NCI-H2227 treated with DMSO at 0.1 percent for 48 hours (cell line): ENCODE measurements around the gene TXK.
"Not testable (repeated sequence)": the region's sequence is repeated elsewhere in the genome, so short reads cannot be mapped to it uniquely, and the experiment has no call there.

Source experiments
- DNase-seq: peaks from one replicate; lab custom pipeline; 2025; lab: John Stamatoyannopoulos, UW

TXK gene

DNA sequence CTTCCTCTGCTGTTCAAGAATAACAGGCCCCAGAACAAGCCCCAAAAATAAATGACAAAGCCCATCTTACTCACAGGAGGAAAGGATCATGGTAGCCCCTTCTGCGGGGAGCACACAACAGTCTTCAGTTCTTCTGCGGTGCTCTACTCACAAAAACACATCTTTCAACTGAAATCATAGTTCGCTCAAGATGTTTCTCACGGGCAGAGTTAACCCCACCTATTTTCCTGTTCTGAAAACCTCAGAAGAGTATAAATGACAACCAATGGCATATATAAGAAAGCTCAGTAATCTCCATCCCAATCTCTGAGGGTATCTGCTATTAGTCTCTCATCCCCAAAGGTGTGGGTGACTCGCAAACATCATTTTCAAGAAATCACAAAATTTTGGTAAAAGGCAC is at the start of gene TXK:
TXK (minus strand) TSS at position 170 of the 400 bp plus-strand sequence; CDS start at position 90, 80 bp downstream.
- DNase-seq: no peak

DNA sequence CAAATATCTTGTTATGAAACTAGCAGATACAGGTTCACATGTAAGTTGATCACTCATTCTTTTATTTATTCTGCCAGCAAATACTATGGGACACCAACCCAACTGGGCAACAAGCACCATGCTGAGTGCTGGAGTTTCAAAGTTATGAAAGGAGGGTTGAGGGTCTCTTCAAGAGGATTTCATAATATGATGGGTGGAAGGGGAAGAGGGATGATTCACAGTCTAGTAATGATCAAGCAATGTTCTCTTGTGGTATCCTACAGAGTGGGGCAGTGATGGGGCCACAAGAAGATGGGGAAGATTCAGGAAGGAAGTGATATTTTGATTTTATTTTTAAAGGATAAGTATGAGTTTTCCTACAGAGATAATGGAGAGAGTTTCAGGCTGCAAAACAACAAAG is 46.2 kb upstream of the TXK start:
- DNase-seq: no peak

DNA sequence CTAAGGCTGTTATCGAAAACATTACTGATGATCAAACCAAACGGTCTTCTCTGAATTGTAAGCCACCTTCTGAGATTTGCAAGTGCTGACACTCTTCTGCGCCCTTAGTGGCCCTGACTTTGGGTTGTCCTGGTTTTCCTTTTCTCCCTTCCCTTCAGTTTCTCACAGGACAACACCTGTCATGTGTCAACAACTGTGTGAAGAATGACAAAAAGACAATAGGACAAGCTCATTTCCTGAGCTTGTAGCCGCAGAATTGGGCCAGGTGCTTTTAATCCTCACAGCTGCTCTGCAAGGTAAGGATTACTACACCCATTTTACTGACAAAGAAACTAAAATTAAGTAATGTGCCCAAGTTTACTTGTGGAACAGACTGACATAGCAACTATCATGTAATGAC is 44.9 kb upstream of the TXK start:
- no peak for DNase-seq

DNA sequence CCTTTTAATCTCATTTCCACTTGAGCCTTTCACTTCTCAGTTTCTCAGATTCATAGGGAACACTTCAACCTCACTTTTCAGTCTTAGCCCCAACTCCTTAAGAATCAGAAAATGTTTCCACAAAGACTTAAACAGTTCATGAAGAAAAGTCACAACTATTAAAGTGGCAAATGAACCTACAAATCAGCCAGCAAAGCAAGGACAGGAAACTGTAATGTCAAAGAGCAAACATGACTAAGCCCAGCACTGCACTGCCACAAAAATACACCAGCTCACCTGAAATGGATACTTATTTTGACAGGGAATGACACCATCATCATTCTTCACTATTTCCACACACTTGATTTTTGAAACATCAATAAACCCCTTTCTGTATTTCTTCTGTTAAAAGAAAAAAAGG is 41.8 kb upstream of the TXK start:
- DNase-seq: no peak

DNA sequence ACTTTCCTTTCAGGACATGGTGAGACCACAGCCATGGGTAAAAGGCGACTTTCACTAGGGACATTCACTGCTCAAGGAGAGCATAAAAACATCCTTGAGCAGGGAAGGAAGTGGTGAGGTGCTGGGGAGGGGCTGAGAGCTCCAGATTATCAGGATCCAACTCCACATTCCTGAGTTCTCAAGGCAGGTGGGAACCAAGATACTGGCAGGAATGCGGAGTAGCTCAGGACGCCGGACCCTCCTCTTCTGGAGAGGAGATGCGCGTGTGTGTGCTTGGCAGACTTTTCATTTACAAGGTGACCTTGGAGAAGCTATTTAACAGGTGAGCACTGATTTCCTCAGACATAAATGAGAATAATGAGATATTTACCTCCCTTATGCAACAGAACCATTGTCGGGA is 41.3 kb upstream of the TXK start:
- no peak for DNase-seq

DNA sequence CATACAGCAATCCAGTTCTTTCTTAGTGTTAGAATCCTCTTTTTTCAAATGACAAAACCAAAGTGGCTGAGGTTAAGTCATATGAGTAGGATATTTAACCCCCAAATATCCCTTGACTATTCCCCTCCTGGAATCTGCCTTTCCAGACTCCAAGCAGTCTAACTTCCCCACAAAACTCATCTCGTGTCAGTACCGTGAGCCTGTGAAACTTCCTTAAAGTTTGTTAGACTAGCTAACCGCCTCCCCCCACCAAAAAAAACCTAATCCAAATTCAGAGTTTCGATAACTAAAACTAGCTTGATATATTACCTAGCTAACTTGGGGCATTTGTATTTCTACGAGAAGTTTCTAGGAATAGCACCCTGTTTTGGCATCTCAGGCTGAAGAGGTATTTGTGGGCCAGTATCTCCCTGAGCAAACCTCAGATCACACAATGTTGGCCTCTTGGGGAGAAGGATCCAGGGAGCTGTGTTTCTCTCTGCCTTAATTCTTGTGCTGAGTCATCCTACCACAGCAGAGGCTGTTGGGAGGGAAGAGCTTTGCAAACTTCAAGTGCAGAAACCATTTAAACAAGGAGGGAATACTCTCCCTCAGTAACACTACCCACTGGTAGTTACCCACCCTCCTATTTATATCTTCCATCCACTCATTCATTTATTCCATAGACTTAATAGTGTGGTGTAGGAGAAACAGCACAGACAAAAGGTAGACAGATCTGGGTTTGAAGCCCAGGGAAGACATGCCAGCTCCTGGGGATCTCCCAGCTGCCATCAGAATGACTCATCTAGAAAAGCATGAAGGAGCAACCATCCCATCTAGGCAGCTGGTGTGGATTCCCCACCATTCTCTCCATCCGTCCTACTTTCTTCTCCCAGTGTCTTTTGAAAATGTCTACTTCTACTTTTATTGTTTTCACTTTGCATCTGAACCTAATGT is 39.3 kb upstream of the TXK start:
- no peak for DNase-seq

DNA sequence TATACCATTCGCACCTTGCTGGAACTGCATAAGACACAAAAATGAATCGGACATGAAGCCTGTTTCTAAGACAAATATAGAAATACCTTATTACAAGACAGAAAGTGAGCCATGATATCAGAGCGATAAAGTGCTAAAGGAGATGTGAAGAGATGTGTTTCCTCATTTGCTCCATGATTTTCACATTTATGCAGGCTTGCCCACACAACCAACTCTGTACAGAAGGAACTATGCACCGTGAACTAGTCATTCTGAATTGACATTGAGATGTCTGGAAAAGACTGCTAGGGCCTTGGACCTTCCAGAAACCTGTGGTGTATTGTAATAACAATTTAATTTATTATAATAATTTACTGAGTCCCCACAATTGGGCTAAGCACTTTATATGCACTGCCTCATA is 38.6 kb upstream of the TXK start:
- no peak for DNase-seq

DNA sequence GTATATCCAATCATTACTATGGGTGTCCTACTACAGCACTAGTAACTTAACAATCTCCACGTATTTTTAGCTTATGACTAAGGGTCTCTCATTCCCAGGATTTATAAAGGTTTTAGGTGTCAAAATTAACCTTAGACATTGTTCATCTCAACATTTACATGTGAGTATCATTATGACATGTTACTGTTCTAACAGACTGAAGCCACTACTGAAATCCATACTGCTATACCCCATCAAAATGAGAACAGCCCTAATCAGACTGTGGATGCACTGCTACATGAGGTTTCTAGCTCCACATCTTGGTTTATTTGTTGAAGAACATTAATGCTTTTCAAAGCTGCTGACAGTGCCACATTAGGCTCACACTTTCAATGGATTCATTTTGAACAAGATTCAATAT is 35.6 kb upstream of the TXK start:
- DNase-seq: no peak

DNA sequence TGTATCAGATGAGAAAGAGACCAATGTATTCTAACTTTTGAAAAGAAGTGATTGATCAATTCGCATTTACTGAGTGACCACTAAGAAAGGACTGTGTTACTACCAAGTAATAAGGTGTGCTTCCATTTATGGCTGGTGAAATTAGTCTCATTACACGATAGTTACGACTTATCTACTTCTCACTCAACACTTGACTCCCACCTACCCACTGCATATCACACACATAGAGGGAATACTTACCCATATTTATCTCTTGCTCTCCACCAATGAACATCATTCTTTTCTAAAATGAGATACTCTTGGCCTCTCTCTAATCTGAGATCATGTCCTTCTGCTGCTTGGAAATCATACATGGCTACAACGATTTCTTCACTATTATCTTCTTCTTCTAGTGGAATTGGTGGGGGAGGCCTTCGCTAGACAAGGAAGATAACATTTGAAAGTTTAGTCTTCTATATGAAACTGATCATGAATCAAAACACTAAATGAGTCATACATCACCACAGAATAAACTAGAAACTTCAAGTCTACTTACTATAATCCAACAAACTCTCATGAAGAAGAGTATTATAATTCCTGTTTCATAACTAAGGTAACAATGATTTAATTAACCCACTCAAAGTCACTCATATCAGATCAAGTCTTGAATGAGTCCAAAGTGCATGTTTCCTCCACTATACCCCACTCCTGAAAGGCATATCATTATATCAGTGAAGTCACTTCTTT is 33.7 kb upstream of the TXK start:
- no peak for DNase-seq

DNA sequence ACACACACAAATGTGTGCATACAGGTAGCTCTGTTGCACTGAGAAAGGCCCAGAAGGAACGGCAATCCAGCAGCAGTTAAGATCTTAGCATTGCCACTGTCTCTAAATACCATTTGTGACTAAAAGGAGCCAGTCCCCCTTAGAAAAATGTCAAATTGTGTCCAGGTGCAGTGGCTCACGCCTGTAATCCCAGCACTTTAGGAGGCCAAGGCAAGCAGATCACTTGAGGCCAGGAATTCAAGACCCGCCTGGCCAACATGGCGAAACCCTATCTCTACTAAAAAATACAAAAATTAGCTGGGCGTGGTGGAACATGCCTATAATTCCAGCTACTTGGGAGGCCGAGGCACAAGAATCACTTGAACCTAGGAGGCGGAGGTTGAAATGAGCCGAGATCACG is 30.5 kb upstream of the TXK start:
- not testable (repeated sequence) for DNase-seq

DNA sequence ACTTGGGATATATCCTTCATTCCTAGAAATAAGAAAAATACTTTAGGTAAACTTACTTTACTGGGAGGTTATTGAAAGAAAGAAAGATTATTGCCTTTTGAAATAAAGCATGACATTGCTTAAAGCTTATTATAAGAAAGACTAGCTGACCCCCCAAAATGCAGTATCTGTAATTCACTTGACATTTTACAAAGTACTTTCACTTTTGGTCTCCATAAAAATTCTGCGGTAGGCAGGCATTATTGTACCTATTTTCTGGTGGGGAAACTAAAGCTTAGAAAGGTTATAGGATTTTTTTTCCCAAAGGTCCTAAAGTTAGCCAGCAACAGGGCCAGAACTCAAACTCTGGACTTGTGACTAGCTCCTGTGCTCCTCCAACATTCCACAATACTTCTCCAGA is 29.7 kb upstream of the TXK start:
- DNase-seq: no peak

DNA sequence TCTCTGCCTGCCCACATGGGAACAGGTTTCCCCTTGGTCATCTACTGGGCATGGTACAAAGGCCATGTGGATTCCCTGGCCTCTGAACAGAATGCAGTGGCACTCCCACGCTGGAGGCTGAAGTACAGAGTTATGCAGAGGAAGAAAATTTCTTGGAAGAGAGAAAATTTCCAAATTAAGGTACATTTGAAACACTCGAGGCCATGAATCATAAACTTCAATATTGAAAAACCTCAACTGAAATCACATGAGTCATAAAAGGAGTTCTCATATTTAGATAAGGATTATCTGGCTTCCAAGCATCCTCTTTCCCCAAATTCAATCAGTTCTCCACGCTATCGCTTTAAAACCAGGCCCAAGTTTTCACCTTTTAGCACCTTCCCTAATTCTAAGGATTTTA is 28.1 kb upstream of the TXK start:
- no peak for DNase-seq

DNA sequence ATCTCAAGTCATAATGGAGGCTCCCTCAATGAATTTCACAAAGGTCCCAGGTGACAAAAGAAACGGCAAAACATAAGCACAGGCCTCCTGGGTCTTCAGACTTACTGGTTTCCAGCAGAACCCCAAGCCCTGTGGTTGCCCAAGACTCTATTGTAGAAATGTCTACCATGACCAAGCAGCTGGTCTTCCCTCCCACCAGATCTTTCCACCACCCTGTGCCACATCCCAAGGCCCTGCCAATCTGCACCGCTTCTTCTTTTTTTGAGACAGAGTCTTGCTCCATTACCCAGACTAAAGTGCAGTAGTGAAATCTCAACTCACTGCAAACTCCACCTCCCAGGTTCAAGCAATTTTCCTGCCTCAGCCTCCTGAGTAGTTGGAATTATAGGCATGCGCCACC is 23.2 kb upstream of the TXK start:
- DNase-seq: no peak

DNA sequence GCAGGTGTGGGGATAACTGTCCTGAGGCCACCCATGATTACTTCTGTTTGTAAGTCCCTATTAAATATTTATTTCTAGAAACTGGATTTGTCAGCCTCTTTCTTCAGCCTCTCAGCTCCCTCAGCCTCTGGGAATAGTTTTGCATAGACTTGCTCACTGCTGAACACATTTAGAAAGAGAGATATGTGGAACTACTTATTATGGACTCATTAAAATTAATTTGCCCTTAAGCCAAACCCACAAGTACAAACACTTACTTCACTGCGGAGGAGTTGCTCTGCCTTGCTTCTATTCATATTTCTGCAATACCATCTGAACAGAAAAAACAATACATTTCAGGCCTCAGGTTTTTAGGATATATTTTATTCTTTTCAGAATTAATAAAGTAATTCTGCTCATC is 22.4 kb upstream of the TXK start:
- DNase-seq: no peak

DNA sequence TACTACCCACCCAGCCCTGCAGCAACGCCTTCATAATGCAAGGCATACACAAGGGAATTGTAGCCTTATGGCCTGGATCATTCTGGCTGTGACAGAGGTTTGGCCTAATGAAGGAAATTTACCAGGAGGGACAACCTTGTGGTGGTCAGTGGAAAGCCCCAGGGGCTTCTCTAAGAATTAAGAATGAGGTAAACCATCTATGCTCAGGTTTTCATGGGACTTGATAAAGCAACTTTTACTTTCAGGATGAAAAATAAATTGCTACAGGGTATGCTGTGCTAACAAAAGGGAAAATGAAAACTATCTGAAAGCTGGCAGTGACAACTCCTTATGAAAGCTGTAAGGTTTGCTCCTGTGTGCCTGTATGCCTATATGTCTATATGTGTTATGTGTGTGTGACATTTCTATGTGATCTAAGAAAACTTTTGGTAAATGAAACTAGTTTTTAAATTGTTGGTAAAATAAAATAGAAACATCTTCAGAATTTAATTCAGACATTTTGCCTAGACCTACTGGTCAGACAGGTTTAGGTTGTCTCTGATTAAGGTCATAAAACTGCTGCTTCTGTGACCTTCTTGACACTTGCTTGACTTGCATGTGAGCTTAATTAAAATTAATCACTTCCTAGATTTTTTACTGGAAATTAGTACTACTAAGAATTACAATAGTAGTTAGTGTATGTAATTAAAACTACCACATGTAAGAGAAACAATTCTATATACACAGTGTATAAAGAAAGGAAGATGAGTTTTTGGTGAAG is 19.9 kb upstream of the TXK start:
- no peak for DNase-seq

DNA sequence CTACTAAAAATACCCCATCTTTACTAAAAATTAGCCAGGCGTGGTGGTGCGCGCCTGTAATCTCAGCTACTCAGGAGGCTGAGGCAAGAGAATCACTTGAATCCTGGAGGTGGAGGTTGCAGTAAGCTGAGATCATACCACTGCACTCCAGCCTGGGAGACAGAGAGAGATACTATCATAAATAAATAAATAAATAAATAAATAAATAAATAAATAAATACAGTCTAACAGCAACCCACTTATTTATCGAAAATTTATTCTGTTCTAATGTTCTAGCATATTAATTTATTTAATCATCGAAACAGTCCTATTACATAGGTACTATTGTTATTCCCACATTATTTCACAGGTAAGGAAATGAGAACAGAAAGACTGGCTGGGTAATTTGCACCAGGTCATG is 18.2 kb upstream of the TXK start:
- no peak for DNase-seq

DNA sequence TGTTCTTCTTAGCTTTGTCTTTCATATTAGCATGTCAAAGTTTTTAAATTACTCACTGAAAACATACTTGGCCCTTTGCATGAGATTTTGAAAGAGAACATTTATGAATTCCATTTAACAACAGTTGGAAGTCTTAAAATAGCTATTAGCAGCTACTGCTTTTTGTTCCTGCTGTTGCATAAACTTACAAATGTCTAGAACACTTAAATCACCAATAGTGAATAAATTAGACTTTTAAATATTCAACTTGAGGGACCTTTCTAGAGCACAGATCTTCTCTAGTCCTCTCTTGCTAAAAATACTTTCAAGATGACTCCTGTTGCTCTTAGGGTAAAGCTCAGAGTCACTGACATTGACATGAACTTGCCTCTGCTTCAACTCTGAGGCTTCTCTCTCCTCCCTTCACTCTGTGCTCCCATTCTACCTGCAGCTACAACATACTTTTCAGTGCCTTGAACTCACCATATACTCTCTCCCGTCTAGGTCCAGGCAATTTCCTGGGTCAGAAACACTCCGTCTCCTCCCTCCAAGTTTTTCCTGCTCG is 15.8 kb upstream of the TXK start:
- no peak for DNase-seq

DNA sequence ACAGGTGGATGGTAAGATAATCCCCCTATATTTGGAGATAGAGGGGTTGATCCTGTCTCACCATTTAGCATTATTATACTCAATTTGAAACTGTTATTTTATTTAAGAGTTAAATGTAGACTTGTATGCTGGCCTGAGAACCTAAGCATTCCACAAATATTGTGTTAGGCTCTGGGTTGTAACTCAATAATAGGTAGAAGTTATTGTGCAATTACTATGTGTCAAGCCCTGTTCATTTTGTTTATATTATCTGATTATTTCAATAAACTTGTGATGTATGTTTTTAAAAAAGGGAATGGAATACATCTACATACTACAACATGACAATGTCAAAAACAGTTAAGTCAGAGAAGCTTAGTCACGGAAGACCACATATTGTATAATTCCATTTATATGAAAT is 13.6 kb upstream of the TXK start:
- no peak for DNase-seq

DNA sequence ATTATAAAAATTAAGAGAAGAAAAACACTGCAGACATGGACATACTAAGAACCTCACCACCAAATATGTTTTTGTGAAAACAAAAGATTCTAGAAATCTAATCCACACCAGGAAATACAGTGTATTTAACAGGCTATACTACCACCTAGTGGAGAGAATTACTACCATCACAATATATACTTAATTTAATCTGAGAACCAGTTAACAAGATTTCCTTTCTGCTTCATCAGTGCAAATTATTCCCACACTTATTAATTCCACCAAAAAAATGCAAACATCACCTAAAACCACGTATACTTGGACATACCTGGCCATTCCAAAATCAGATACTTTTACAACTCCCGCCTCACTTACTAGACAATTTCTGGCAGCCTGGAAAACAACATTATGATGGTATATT is 7.0 kb upstream of the TXK start:
- peak; percentile 15 for DNase-seq

DNA sequence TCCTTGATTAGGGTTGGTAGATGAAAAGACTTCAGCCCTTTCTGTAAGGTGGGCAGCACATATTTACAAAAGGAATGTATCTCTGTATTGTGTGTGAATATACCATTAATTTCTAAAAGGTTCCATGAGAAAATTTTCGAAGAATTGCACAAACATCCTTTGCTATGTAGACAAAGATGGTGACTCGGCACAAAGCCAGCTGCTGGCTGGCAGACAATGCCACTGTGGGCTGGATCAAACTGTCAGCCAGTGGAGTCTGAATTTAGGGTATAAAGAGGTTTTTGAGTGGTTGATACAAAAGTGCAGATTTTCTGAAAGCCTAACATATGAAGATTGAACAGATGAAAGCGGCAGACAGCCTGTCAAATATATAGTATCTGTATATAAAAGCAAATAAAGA is 5.6 kb upstream of the TXK start:
- DNase-seq: no peak

DNA sequence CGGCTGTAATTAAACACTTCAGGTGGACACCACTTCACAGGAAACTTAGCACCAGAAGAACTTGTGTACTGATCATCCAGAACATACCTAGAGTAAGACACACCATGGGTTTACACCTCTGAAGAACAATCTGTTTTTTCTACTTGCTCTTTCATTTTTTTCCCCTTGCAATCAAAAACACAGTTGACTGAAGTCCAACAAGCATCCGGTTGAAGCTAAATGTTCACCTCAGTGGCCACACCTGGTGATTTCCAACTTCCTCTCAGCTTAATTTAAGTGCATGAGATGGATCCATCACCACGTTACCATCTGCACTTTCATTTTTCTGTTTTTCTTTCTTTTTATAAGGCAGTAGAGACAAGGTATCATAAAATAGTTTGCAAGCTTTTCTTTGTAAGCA is 4.9 kb upstream of the TXK start:
- no peak for DNase-seq

DNA sequence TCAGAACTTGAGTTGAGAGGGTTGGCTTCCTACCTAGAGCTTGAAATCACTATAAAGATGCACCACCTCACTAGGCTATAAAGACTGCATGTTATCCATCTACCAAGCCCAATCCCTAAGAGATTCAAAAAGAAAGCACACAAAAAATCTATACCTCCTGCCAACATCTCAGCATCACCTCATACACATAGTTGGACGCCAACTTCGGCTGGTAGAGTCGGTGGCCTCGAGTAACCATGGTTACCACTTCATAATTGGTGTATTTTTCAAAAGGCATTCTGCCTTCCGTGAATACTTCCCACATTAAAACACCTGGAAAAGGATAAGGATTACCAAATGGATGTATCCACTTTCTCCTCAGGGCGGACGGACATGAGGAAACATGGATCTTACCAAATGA is 4.5 kb upstream of the TXK start:
- no peak for DNase-seq
